H9 (cell line): ENCODE measurements around the gene ADGRG4. TPM values are rescaled to one million over a fixed set of nuclear protein-coding genes. Genes with fewer than 3 reads are reported as not detected.

Experiments
- DNase-seq: peaks from one replicate; pipeline ENCODE4 v3.0.0-alpha.2; 2017
- H2AFZ ChIP-seq: one replicate; pipeline ENCODE4 v1.6.1; 2013; ENCODE audit warnings: mild to moderate bottlenecking, low read length, control low read depth, moderate library complexity
- H2AK5ac ChIP-seq: 2 replicates; pipeline ENCODE4 v1.6.1; 2013; ENCODE audit warnings: low read length, control low read depth, mixed read lengths; ENCODE audit not compliant: insufficient read length
- H2BK120ac ChIP-seq: one replicate; pipeline ENCODE4 v1.6.1; 2013; ENCODE audit warnings: low read depth, mild to moderate bottlenecking, low read length, control low read depth, inconsistent platforms; ENCODE audit not compliant: poor library complexity, severe bottlenecking
- H2BK12ac ChIP-seq: 2 replicates; pipeline ENCODE4 v1.6.1; 2013; ENCODE audit warnings: low read length, control low read depth, mixed read lengths, low read depth; ENCODE audit not compliant: insufficient read length
- H2BK15ac ChIP-seq: 2 replicates; pipeline ENCODE4 v1.6.1; 2013; ENCODE audit warnings: low read depth, low read length, control low read depth
- H2BK20ac ChIP-seq: one replicate; pipeline ENCODE4 v1.6.1; 2013; ENCODE audit warnings: low read depth, mild to moderate bottlenecking, low read length, control low read depth, inconsistent platforms; ENCODE audit not compliant: poor library complexity, severe bottlenecking
- H2BK5ac ChIP-seq: 2 replicates; pipeline ENCODE4 v1.6.1; 2013; ENCODE audit warnings: low read length, control low read depth, mixed read lengths; ENCODE audit not compliant: insufficient read length
- H3K14ac ChIP-seq: 2 replicates; pipeline ENCODE4 v1.6.1; 2013; ENCODE audit warnings: low read length, control low read depth; ENCODE audit not compliant: insufficient read depth
- H3K18ac ChIP-seq: 2 replicates; pipeline ENCODE4 v1.6.1; 2013; ENCODE audit warnings: low read depth, mild to moderate bottlenecking, mixed read lengths, low read length, control low read depth; ENCODE audit not compliant: insufficient read length
- H3K23ac ChIP-seq: 2 replicates; pipeline ENCODE4 v1.6.1; 2013; ENCODE audit warnings: low read length, control low read depth, mixed read lengths, low read depth; ENCODE audit not compliant: insufficient read length
- H3K23me2 ChIP-seq: 2 replicates; pipeline ENCODE4 v1.6.1; 2013; ENCODE audit warnings: low read depth, mild to moderate bottlenecking, mixed read lengths, low read length, control low read depth; ENCODE audit not compliant: insufficient read length, poor library complexity, severe bottlenecking
- H3K27ac ChIP-seq: 2 replicates; pipeline ENCODE4 v1.5.1; 2013; ENCODE audit warnings: low read length, control low read depth, mixed read lengths, low read depth; ENCODE audit not compliant: insufficient read length
- H3K27me3 ChIP-seq: 2 replicates; pipeline ENCODE4 v1.6.1; 2013; ENCODE audit warnings: low read length, control low read depth, inconsistent platforms; ENCODE audit not compliant: insufficient read depth
- H3K4ac ChIP-seq: 2 replicates; pipeline ENCODE4 v1.6.1; 2013; ENCODE audit warnings: low read depth, mild to moderate bottlenecking, control low read depth, inconsistent platforms, low read length, moderate library complexity
- H3K4me1 ChIP-seq: 2 replicates; pipeline ENCODE4 v1.6.1; 2013; ENCODE audit warnings: low read length, control low read depth, inconsistent platforms; ENCODE audit not compliant: insufficient read depth
- H3K4me2 ChIP-seq: 2 replicates; pipeline ENCODE4 v1.6.1; 2013; ENCODE audit warnings: low read length, control low read depth, mixed read lengths; ENCODE audit not compliant: insufficient read length, insufficient read depth
- H3K56ac ChIP-seq: 2 replicates; pipeline ENCODE4 v1.6.1; 2013; ENCODE audit warnings: low read depth, mild to moderate bottlenecking, mixed read lengths, low read length, control low read depth; ENCODE audit not compliant: insufficient read length
- H3K79me1 ChIP-seq: 2 replicates; pipeline ENCODE4 v1.6.1; 2013; ENCODE audit warnings: low read depth, mild to moderate bottlenecking, moderate library complexity, low read length, control low read depth, inconsistent platforms; ENCODE audit not compliant: insufficient read depth, poor library complexity, severe bottlenecking
- H3K79me2 ChIP-seq: 2 replicates; pipeline ENCODE4 v1.6.1; 2013; ENCODE audit warnings: low read length, control low read depth, inconsistent platforms; ENCODE audit not compliant: insufficient read depth
- H3K9ac ChIP-seq: 2 replicates; pipeline ENCODE4 v1.6.1; 2013; ENCODE audit warnings: low read length, control low read depth, mixed read lengths; ENCODE audit not compliant: insufficient read length; ENCODE audit errors: extremely low read depth
- H3K9me3 ChIP-seq: one replicate; pipeline ENCODE4 v1.6.1; 2013; ENCODE audit warnings: low read depth, low read length, inconsistent platforms; ENCODE audit not compliant: control insufficient read depth
- H3T11ph ChIP-seq: one replicate; pipeline ENCODE4 v1.6.1; 2013; ENCODE audit warnings: mild to moderate bottlenecking, low read length, control low read depth, inconsistent platforms
- H4K20me1 ChIP-seq: one replicate; pipeline ENCODE4 v1.6.1; 2013; ENCODE audit not compliant: control insufficient read depth, insufficient read length, insufficient read depth
- H4K5ac ChIP-seq: 2 replicates; pipeline ENCODE4 v1.6.1; 2013; ENCODE audit warnings: low read depth, mild to moderate bottlenecking, mixed read lengths, low read length, control low read depth; ENCODE audit not compliant: insufficient read length
- H4K8ac ChIP-seq: replicated peaks from 2 replicates; pipeline ENCODE4 v1.6.1; 2013; ENCODE audit warnings: low read length, control low read depth, mixed read lengths, low read depth; ENCODE audit not compliant: insufficient read length
- H4K91ac ChIP-seq: 2 replicates; pipeline ENCODE4 v1.6.1; 2013; ENCODE audit warnings: low read depth, mild to moderate bottlenecking, moderate library complexity, mixed read lengths, low read length, control low read depth; ENCODE audit not compliant: insufficient read length
- H3K27ac Mint-ChIP-seq, 3 experiments: 2 replicates in 2 of 3; 3 replicates in 1 of 3; pipeline ENCODE4 v1.8.0; 2020 to 2021; ENCODE audit warnings: mixed read lengths in 3 of 3, mild to moderate bottlenecking in 1 of 3, moderate library complexity in 1 of 3
- H3K27me3 Mint-ChIP-seq: 2 replicates; pipeline ENCODE4 v1.8.0; 2021; ENCODE audit warnings: low read depth, mild to moderate bottlenecking, moderate library complexity, mixed read lengths
- H3K36me3 Mint-ChIP-seq, 3 experiments: 2 replicates in 2 of 3; 3 replicates in 1 of 3; pipeline ENCODE4 v1.8.0; 2020 to 2021; ENCODE audit warnings: low read depth in 3 of 3, mixed read lengths in 3 of 3; ENCODE audit not compliant: insufficient read depth in 1 of 3
- H3K4me1 Mint-ChIP-seq, 2 experiments: 2 replicates each; pipeline ENCODE4 v1.8.0; 2020; ENCODE audit warnings: mixed read lengths in 2 of 2
- H3K4me3 Mint-ChIP-seq, 2 experiments: 2 replicates in 1 of 2; 3 replicates in 1 of 2; pipeline ENCODE4 v1.8.0; 2020 to 2021; ENCODE audit warnings: mild to moderate bottlenecking in 2 of 2, mixed read lengths in 2 of 2, moderate library complexity in 1 of 2
- H3K9me3 Mint-ChIP-seq, 2 experiments: 2 replicates in 1 of 2; 3 replicates in 1 of 2; pipeline ENCODE4 v1.8.0; 2020; ENCODE audit warnings: mild to moderate bottlenecking in 2 of 2, mixed read lengths in 2 of 2, moderate library complexity in 1 of 2
- total RNA-seq: library from RNA; stranded (reverse); gene quantifications from 2 replicates; pipeline ENCODE4 v1.2.1, GENCODE V29; 2021
- TF ChIP-seq, protein P1 (sequence below): fragments of 200-600 bp; sonication (generic); conservative IDR thresholded peaks from 3 replicates; pipeline ENCODE4 v1.8.0; 2021; ENCODE audit warnings: antibody characterized with exemption, mild to moderate bottlenecking

The ADGRG4 gene
- total RNA-seq, 1 experiment from 2014 or later: not detected

- Histone ChIP-seq H4K8ac (no peak overlapping the region), H3K4me2 (no peak overlapping the region), H3K27ac (no peak overlapping the region), H2BK5ac (no peak overlapping the region), H3K14ac (no peak overlapping the region), H3K23ac (no peak overlapping the region), H2AFZ (no peak overlapping the region), H3T11ph (no peak overlapping the region), H3K27me3 (no peaks in the 10 kb centered on the region), H3K4ac (no peak overlapping the region), H3K18ac (no peak overlapping the region), H3K4me1 (no peaks in the 10 kb centered on the region), H2BK12ac (no peak overlapping the region), H2AK5ac (no peak overlapping the region), H4K5ac (no peak overlapping the region), H3K79me1 (no peaks in the 10 kb centered on the region), H4K20me1 (no peaks in the 10 kb centered on the region), H2BK120ac (no peak overlapping the region), H4K91ac (no peak overlapping the region), H3K9me3 (peaks cover 40% of the 10 kb centered on the region), H2BK15ac (no peak overlapping the region), H2BK20ac (no peak overlapping the region), H3K23me2 (no peaks in the 10 kb centered on the region), H3K79me2 (no peaks in the 10 kb centered on the region), H3K56ac (no peak overlapping the region), H3K9ac (no peak overlapping the region)
- peaks cover 0 to 2% (median 0%) of the 10 kb centered on the region in 3 experiments; a peak in 1 of 7 replicates for H3K36me3 Mint-ChIP-seq
- no peak for DNase-seq
- no peak overlapping the region for H3K4me3 Mint-ChIP-seq
- peaks cover 56 to 58% of the 10 kb centered on the region in 2 experiments for H3K9me3 Mint-ChIP-seq
- H3K27ac Mint-ChIP-seq: no peak overlapping the region
- TF ChIP-seq, protein P1, sequence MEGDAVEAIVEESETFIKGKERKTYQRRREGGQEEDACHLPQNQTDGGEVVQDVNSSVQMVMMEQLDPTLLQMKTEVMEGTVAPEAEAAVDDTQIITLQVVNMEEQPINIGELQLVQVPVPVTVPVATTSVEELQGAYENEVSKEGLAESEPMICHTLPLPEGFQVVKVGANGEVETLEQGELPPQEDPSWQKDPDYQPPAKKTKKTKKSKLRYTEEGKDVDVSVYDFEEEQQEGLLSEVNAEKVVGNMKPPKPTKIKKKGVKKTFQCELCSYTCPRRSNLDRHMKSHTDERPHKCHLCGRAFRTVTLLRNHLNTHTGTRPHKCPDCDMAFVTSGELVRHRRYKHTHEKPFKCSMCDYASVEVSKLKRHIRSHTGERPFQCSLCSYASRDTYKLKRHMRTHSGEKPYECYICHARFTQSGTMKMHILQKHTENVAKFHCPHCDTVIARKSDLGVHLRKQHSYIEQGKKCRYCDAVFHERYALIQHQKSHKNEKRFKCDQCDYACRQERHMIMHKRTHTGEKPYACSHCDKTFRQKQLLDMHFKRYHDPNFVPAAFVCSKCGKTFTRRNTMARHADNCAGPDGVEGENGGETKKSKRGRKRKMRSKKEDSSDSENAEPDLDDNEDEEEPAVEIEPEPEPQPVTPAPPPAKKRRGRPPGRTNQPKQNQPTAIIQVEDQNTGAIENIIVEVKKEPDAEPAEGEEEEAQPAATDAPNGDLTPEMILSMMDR: no peak
- H3K4me1 Mint-ChIP-seq: no peaks in the 10 kb centered on the region
- peaks cover 4% of the 10 kb centered on the region for H3K27me3 Mint-ChIP-seq
These were observed 18.8 kb downstream of the ADGRG4 start for GRCh38 chrX:136319600-136319999.
